Keratinocyte (primary cell): ENCODE measurements around the gene ZGPAT. TPM values are rescaled to one million over a fixed set of nuclear protein-coding genes. Genes with fewer than 3 reads are reported as not detected.

ENCODE experiments used
- DNase-seq: peaks from one replicate; pipeline ENCODE4 v3.0.0-alpha.2; 2011; ENCODE audit warnings: low read depth, missing footprints, low spot score
- FAIRE-seq: peaks from 2 replicates; lab custom pipeline; 2011; peaks lifted over from hg19 to GRCh38; lab: Jason Lieb, UNC
- H2AFZ ChIP-seq: 2 replicates; pipeline ENCODE4 v1.6.0; 2012; ENCODE audit warnings: low read length, control low read depth, inconsistent platforms; ENCODE audit not compliant: control insufficient read depth
- H3K27ac ChIP-seq: 2 replicates; pipeline ENCODE4 v1.5.1; 2011; ENCODE audit warnings: low read length; ENCODE audit not compliant: control insufficient read depth, insufficient read depth
- H3K27me3 ChIP-seq: 3 replicates; pipeline ENCODE4 v1.6.0; 2011; ENCODE audit warnings: low read length; ENCODE audit not compliant: control insufficient read depth, insufficient read depth; ENCODE audit errors: extremely low read depth
- H3K36me3 ChIP-seq, 2 experiments: 2 replicates in 1 of 2; 3 replicates in 1 of 2; pipeline ENCODE4 v1.5.1; 2011; ENCODE audit warnings: low read length in 2 of 2, mild to moderate bottlenecking in 1 of 2; ENCODE audit not compliant: control insufficient read depth in 2 of 2, insufficient read depth in 2 of 2; ENCODE audit errors: extremely low read depth in 1 of 2
- H3K4me1 ChIP-seq: 3 replicates; pipeline ENCODE4 v1.5.1; 2011; ENCODE audit warnings: low read length; ENCODE audit not compliant: control insufficient read depth, insufficient read depth; ENCODE audit errors: extremely low read depth
- H3K4me2 ChIP-seq: 3 replicates; pipeline ENCODE4 v1.6.0; 2011; ENCODE audit warnings: low read depth, low read length; ENCODE audit not compliant: control insufficient read depth, insufficient read depth; ENCODE audit errors: extremely low read depth
- H3K4me3 ChIP-seq, 3 experiments: fragments of 200-600 bp in 1 of 3; sonication (generic) in 1 of 3; 2 replicates in 2 of 3; 3 replicates in 1 of 3; pipeline ENCODE4 v1.5.1; 2011 to 2016; ENCODE audit warnings: low read length in 3 of 3, mild to moderate bottlenecking in 3 of 3, control low read depth in 2 of 3, inconsistent platforms in 1 of 3, low read depth in 1 of 3, mixed read lengths in 1 of 3, mixed run types in 1 of 3, moderate library complexity in 1 of 3; ENCODE audit not compliant: control insufficient read depth in 2 of 3, insufficient read depth in 2 of 3; ENCODE audit errors: extremely low read depth in 1 of 3
- H3K79me2 ChIP-seq: 2 replicates; pipeline ENCODE4 v1.6.0; 2012; ENCODE audit warnings: low read length; ENCODE audit not compliant: control insufficient read depth, insufficient read depth
- H3K9ac ChIP-seq: 3 replicates; pipeline ENCODE4 v1.6.0; 2011; ENCODE audit warnings: low read length; ENCODE audit not compliant: control insufficient read depth, insufficient read depth; ENCODE audit errors: extremely low read depth
- H3K9me1 ChIP-seq: 3 replicates; pipeline ENCODE4 v1.6.0; 2011; ENCODE audit warnings: low read length; ENCODE audit not compliant: control insufficient read depth, insufficient read depth; ENCODE audit errors: extremely low read depth
- H3K9me3 ChIP-seq: 2 replicates; pipeline ENCODE4 v1.5.1; 2012; ENCODE audit warnings: low read depth, low read length; ENCODE audit not compliant: control insufficient read depth
- H4K20me1 ChIP-seq: 3 replicates; pipeline ENCODE4 v1.6.0; 2011; ENCODE audit warnings: low read length; ENCODE audit not compliant: control insufficient read depth, insufficient read depth; ENCODE audit errors: extremely low read depth
- EZH2 ChIP-seq: IDR thresholded peaks from one replicate; pipeline ENCODE4 v1.6.1; 2012; ENCODE audit warnings: inconsistent platforms, mild to moderate bottlenecking, low read length, moderate library complexity
- dilution Hi-C: fragments of 300-500 bp; cut with MboI; formaldehyde crosslinking; loops from one replicate; pipeline ENCODE4 v1.7.0; 2020; ENCODE audit warnings: low sequenced_read_pairs; ENCODE audit not compliant: extremely low pct_ligation_motif_present
- polyA plus RNA-seq, 5 experiments: library from polyadenylated mRNA; depleted of rRNA in 3 of 5; stranded (reverse) in 3 of 5; stranded (forward) in 1 of 5; unstranded in 1 of 5; fragments of >200 nt; gene quantifications; 1 replicate in 1 of 5; 2 replicates in 3 of 5; 3 replicates in 1 of 5; pipeline versions ENCODE4 v1.2.1 to v1.2.3, GENCODE V29; 2011 to 2012; ENCODE audit warnings: missing spikeins in 2 of 5, low read depth in 1 of 5, low replicate concordance in 1 of 5
- TF ChIP-seq, protein P1 (sequence below), 3 experiments: IDR thresholded peaks in 1 of 3; conservative IDR thresholded peaks in 1 of 3; optimal IDR thresholded peaks in 1 of 3; 2 replicates in 2 of 3; 3 replicates in 1 of 3; pipeline versions ENCODE3 to v1.5.1; 2011; ENCODE audit warnings: low read length in 3 of 3, mild to moderate bottlenecking in 3 of 3, moderate library complexity in 2 of 3, control low read depth in 1 of 3, inconsistent platforms in 1 of 3; ENCODE audit not compliant: insufficient read depth in 2 of 3; ENCODE audit errors: extremely low read depth in 1 of 3

Gene ZGPAT
- polyA plus RNA-seq, 1 donor (not counting 4 experiments of a cell fraction or from before 2014, with no cell fraction given) = 7.8 TPM

DNA sequence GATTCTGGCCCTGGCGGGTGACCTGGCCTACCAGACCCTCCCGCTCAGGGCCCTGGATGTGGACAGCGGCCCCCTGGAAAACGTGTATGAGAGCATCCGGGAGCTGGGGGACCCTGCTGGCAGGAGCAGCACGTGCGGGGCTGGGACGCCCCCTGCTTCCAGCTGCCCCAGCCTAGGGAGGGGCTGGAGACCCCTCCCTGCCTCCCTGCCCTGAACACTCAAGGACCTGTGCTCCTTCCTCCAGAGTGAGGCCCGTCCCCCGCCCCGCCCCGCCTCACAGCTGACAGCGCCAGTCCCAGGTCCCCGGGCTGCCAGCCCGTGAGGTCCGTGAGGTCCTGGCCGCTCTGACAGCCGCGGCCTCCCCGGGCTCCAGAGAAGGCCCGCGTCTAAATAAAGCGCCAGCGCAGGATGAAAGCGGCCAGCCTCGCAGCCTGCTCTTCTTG, 30.9 kb downstream of the ZGPAT start:
- Histone ChIP-seq H3K27ac (no peak overlapping the region), H3K4me1 (peaks cover 30% of the 10 kb centered on the region)

DNA sequence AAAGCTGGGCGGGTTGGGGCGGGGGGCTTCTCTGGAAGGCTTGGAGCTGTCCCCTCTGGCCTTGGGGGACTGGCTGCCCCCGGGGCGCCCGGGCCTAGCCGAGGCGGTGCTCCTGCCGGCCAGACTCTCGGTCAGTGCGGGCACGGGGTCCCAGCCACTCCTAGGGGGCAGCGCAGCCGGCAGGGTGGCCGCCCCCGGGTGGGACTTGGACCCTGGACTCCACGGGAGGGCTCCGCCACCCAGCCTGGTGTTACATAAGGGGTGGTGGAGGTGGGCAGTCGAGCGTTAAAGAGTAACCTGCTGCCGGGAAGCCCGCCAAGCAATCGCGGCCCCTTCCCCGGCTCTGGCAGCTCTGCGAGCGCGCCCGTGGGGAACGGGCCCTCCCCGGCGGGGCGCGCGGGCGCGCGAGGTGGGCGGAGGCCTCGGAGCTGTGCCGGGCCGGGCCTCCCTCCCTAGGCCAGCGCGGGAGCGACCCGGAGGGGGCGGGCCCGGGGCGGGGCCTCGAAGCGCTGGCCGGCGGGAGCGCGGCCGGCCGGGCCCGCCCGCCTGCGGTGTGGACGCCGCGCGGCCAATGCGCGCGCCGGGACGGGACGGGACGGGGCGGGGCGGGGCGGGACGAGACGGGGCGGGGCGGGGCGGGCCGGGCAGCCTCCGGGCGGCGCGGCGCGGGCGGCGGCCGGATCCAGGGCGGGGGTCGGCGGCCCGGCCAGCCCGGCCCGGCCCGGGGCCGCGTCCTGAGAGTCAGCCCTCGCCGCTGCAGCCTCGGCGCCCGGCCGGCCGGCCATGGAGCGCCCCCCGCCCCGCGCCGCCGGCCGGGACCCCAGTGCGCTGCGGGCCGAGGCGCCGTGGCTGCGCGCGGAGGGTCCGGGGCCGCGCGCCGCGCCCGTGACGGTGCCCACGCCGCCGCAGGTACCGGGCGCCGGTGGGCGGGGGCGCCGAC, 31.6 kb downstream of the ZGPAT start, which contains the start of gene SLC2A4RG:
TSS of gene SLC2A4RG (plus strand) at position 647 of the 940 bp plus-strand sequence. CDS start at position 784, 137 bp downstream.
- no peaks in the 10 kb centered on the region for H3K79me2 ChIP-seq
- no peaks in the 10 kb centered on the region for H3K27me3 ChIP-seq
- H3K27ac ChIP-seq = peak within 1 kb of the TSS; percentile 28
- peaks cover 14 to 17% of the 10 kb centered on the region in 2 experiments for H3K36me3 ChIP-seq
- FAIRE-seq (no peak), DNase-seq (no peak)
- H4K20me1 ChIP-seq = no peaks in the 10 kb centered on the region
- H3K4me1 ChIP-seq = peaks cover 30% of the 10 kb centered on the region
- H3K4me2 ChIP-seq = peak within 1 kb of the TSS; percentile 85
- peak within 1 kb of the TSS; percentile 51 to 79 (median 73) for H3K4me3 ChIP-seq
- TF ChIP-seq, protein P1, sequence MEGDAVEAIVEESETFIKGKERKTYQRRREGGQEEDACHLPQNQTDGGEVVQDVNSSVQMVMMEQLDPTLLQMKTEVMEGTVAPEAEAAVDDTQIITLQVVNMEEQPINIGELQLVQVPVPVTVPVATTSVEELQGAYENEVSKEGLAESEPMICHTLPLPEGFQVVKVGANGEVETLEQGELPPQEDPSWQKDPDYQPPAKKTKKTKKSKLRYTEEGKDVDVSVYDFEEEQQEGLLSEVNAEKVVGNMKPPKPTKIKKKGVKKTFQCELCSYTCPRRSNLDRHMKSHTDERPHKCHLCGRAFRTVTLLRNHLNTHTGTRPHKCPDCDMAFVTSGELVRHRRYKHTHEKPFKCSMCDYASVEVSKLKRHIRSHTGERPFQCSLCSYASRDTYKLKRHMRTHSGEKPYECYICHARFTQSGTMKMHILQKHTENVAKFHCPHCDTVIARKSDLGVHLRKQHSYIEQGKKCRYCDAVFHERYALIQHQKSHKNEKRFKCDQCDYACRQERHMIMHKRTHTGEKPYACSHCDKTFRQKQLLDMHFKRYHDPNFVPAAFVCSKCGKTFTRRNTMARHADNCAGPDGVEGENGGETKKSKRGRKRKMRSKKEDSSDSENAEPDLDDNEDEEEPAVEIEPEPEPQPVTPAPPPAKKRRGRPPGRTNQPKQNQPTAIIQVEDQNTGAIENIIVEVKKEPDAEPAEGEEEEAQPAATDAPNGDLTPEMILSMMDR (optimal IDR thresholded peaks at IDR 0.05 in 1 of 3, IDR thresholded peaks at IDR 0.05 in 1 of 3, conservative IDR thresholded peaks at IDR 0.05 in 1 of 3; ENCODE audit: extremely low read depth in 1 of 3, insufficient read depth in 2 of 3, low read length in 3 of 3) = no peak
- TF ChIP-seq EZH2 = no peak
- dilution Hi-C loops = no loop called here
- no peaks in the 10 kb centered on the region for H3K9me1 ChIP-seq
- peak within 1 kb of the TSS; percentile 12 for H2AFZ ChIP-seq
- H3K9ac ChIP-seq = peak within 1 kb of the TSS; percentile 69
- H3K9me3 ChIP-seq = no peaks in the 10 kb centered on the region

More for the DNA sequence above, 30.9 kb downstream of the ZGPAT start:
- dilution Hi-C loops = no loop called here
- Histone ChIP-seq H3K36me3 (peaks cover 17 to 22% of the 10 kb centered on the region in 2 experiments), H3K9me3 (no peaks in the 10 kb centered on the region), H3K9me1 (no peaks in the 10 kb centered on the region), H2AFZ (no peak overlapping the region), H3K27me3 (no peaks in the 10 kb centered on the region), H3K79me2 (no peaks in the 10 kb centered on the region), H4K20me1 (no peaks in the 10 kb centered on the region), H3K4me2 (no peak overlapping the region), H3K4me3 (no peak overlapping the region), H3K9ac (no peak overlapping the region)
- TF ChIP-seq, protein P1 (optimal IDR thresholded peaks at IDR 0.05 in 1 of 3, IDR thresholded peaks at IDR 0.05 in 1 of 3, conservative IDR thresholded peaks at IDR 0.05 in 1 of 3; ENCODE audit: extremely low read depth in 1 of 3, insufficient read depth in 2 of 3, low read length in 3 of 3) = no peak
- TF ChIP-seq EZH2 = no peak
- FAIRE-seq = no peak
- no peak for DNase-seq
